LNCaP clone FGC (cell line): Measurements from ENCODE around the gene HTR1A.

ENCODE experiments used
- DNase-seq: peaks from one replicate; pipeline ENCODE4 v3.0.0-alpha.2; 2011; ENCODE audit warnings: low read depth
- H3K4me3 ChIP-seq: 2 replicates; pipeline ENCODE4 v1.5.1; 2011; ENCODE audit warnings: mild to moderate bottlenecking, low read depth, low read length, control low read depth
- CTCF ChIP-seq: IDR thresholded peaks from 2 replicates; pipeline ENCODE4 v1.5.1; 2012; ENCODE audit warnings: mild to moderate bottlenecking; ENCODE audit not compliant: control insufficient read depth, insufficient read depth; ENCODE audit errors: extremely low read depth

Gene HTR1A

GRCh38 chr5:63953217-63953616, 9.0 kb downstream of the HTR1A start:
- no peak for DNase-seq
- no peak for TF ChIP-seq CTCF
- no peak overlapping the region for H3K4me3 ChIP-seq

- H3K4me3 ChIP-seq, result no peak overlapping the region
- DNase-seq, result no peak
- no peak for TF ChIP-seq CTCF
Measured at GRCh38 chr5:63935103-63935502, 27.1 kb downstream of the HTR1A start.

GRCh38 chr5:63931836-63932235, 30.4 kb downstream of the HTR1A start:
- H3K4me3 ChIP-seq, result no peak overlapping the region
- TF ChIP-seq CTCF, result no peak
- DNase-seq, result no peak

- no peak overlapping the region for H3K4me3 ChIP-seq
- no peak for DNase-seq
- no peak for TF ChIP-seq CTCF
Measured at GRCh38 chr5:63928451-63928850, 33.8 kb downstream of the HTR1A start.

GRCh38 chr5:63923914-63924313, 38.3 kb downstream of the HTR1A start:
- TF ChIP-seq CTCF, result no peak
- DNase-seq, result peak; percentile 98
- H3K4me3 ChIP-seq, result no peak overlapping the region

GRCh38 chr5:63919763-63920478, 42.3 kb downstream of the HTR1A start:
- DNase-seq, result no peak
- H3K4me3 ChIP-seq, result no peak overlapping the region
- TF ChIP-seq CTCF, result no peak

GRCh38 chr5:63916786-63917185, 45.5 kb downstream of the HTR1A start:
- H3K4me3 ChIP-seq, result no peak overlapping the region
- no peak for DNase-seq
- TF ChIP-seq CTCF, result no peak
